B cell (primary cell): ENCODE data around the gene LIG3. TPM values are rescaled to one million over a fixed set of nuclear protein-coding genes. Genes with fewer than 3 reads are reported as not detected.

Experiments
- ATAC-seq: fragments of 200-7000 bp; cut with Tn5 transposase; one replicate; pipeline ENCODE4 v1.10.0; 2021; ENCODE audit warnings: low read depth, mild to moderate bottlenecking, moderate number of reproducible peaks, moderate library complexity
- CTCF ChIA-PET: fragments of 350-600 bp; sonication (Branson Sonifier 250); formaldehyde crosslinking; loops from one replicate; lab custom pipeline; 2021; ENCODE audit warnings: antibody characterized with exemption, inconsistent platforms; lab: Charles Lee
- POLR2A ChIA-PET: fragments of 350-600 bp; sonication (Branson Sonifier 250); formaldehyde crosslinking; loops from one replicate; lab custom pipeline; 2021; ENCODE audit warnings: antibody characterized with exemption; lab: Charles Lee
- DNase-seq: peaks from one replicate; pipeline ENCODE4 v3.0.0; 2013
- H2AFZ ChIP-seq: 2 replicates; pipeline ENCODE4 v1.6.1; 2012; ENCODE audit warnings: mild to moderate bottlenecking, low read depth, low read length; ENCODE audit not compliant: insufficient read depth, poor library complexity, severe bottlenecking
- H3K27ac ChIP-seq, 2 donors: 1 replicate in 1 of 2; 2 replicates in 1 of 2; pipeline ENCODE4 v1.5.1; 2012 to 2013; ENCODE audit warnings: low read length in 2 of 2, mild to moderate bottlenecking in 2 of 2, moderate library complexity in 1 of 2
- H3K27me3 ChIP-seq, 4 experiments: fragments of 200-600 bp in 1 of 4; sonication (generic) in 1 of 4; replicated peaks in 1 of 4; 1 replicate in 2 of 4; 2 replicates in 2 of 4; pipeline versions ENCODE4 v1.6.1 to v1.7.0; 2013 to 2016; ENCODE audit warnings: low read length in 3 of 4, mild to moderate bottlenecking in 2 of 4, mixed read lengths in 1 of 4, moderate library complexity in 1 of 4; ENCODE audit not compliant: insufficient read depth in 4 of 4, control insufficient read depth in 3 of 4; ENCODE audit errors: control extremely low read depth in 1 of 4
- H3K36me3 ChIP-seq, 2 experiments: replicated peaks in 1 of 2; 1 replicate in 1 of 2; 2 replicates in 1 of 2; pipeline versions ENCODE4 v1.6.1 to v1.7.1; 2013; ENCODE audit warnings: low read length in 1 of 2; ENCODE audit not compliant: insufficient read depth in 2 of 2, control insufficient read depth in 1 of 2; ENCODE audit errors: control extremely low read depth in 1 of 2, extremely low read depth in 1 of 2
- H3K4me1 ChIP-seq, 2 donors: fragments of 200-600 bp in 1 of 2; sonication (generic) in 1 of 2; 1 replicate in 1 of 2; 2 replicates in 1 of 2; pipeline versions ENCODE4 v1.5.1 to v1.6.1; 2013 to 2017; ENCODE audit warnings: low read length in 2 of 2; ENCODE audit not compliant: control insufficient read depth in 2 of 2, insufficient read depth in 2 of 2
- H3K4me2 ChIP-seq: replicated peaks from 2 replicates; pipeline ENCODE3; 2012; ENCODE audit warnings: mild to moderate bottlenecking, low read depth, low read length; ENCODE audit not compliant: poor library complexity, severe bottlenecking
- H3K4me3 ChIP-seq, 5 experiments: fragments of 200-600 bp in 1 of 5; sonication (generic) in 1 of 5; 1 replicate in 3 of 5; 2 replicates in 2 of 5; pipeline versions ENCODE4 v1.5.1 to v1.7.0; 2011 to 2016; ENCODE audit warnings: low read length in 4 of 5, mild to moderate bottlenecking in 4 of 5, low read depth in 2 of 5, control low read depth in 1 of 5, moderate library complexity in 1 of 5; ENCODE audit not compliant: insufficient read depth in 1 of 5; ENCODE audit errors: control extremely low read depth in 1 of 5, extremely low read depth in 1 of 5
- H3K79me2 ChIP-seq: fragments of 200-600 bp; sonication (generic); one replicate; pipeline ENCODE4 v1.6.0; 2016; ENCODE audit warnings: low read length; ENCODE audit not compliant: control insufficient read depth, insufficient read depth
- H3K9ac ChIP-seq: fragments of 200-600 bp; sonication (generic); 2 replicates; pipeline ENCODE4 v1.6.1; 2017; ENCODE audit warnings: mild to moderate bottlenecking, low read length, moderate library complexity
- H3K9me3 ChIP-seq, 3 donors: one replicate each; pipeline versions ENCODE4 v1.6.1 to v1.7.1; 2013; ENCODE audit warnings: low read length in 2 of 3; ENCODE audit not compliant: control insufficient read depth in 2 of 3, insufficient read depth in 1 of 3; ENCODE audit errors: control extremely low read depth in 1 of 3
- H4K20me1 ChIP-seq: 2 replicates; pipeline ENCODE4 v1.6.0; 2012; ENCODE audit warnings: mild to moderate bottlenecking, low read length; ENCODE audit not compliant: insufficient read depth, control insufficient read depth, poor library complexity, severe bottlenecking
- H3K27ac Mint-ChIP-seq: one replicate; pipeline ENCODE4 v1.8.0; 2021; ENCODE audit warnings: mixed read lengths
- H3K27me3 Mint-ChIP-seq: one replicate; pipeline ENCODE4 v1.8.0; 2021; ENCODE audit warnings: mixed read lengths
- H3K4me1 Mint-ChIP-seq: one replicate; pipeline ENCODE4 v1.8.0; 2021; ENCODE audit warnings: mixed read lengths
- H3K4me3 Mint-ChIP-seq: one replicate; pipeline ENCODE4 v1.8.0; 2021; ENCODE audit warnings: mixed read lengths
- H3K9me3 Mint-ChIP-seq: one replicate; pipeline ENCODE4 v1.8.0; 2022; ENCODE audit warnings: mixed read lengths; ENCODE audit not compliant: insufficient read depth
- CTCF ChIP-seq: fragments of 200-600 bp; IDR thresholded peaks from one replicate; pipeline ENCODE4 v1.8.0; 2022; ENCODE audit warnings: antibody characterized with exemption, mild to moderate bottlenecking
- EZH2 ChIP-seq: IDR thresholded peaks from 2 replicates; pipeline ENCODE4 v1.6.1; 2012; ENCODE audit warnings: borderline replicate concordance, low read depth, mild to moderate bottlenecking, moderate library complexity, low read length; ENCODE audit not compliant: insufficient read depth, poor library complexity, severe bottlenecking
- WGBS: methylation state at CpG from one replicate; pipeline ENCODE4 v1.1.5; 2013; ENCODE audit warnings: missing lambda C conversion rate; ENCODE audit not compliant: insufficient coverage; 5-methylcytosine and 5-hydroxymethylcytosine counted together
- intact Hi-C: fragments of 100-400 bp; cut with micrococcal nuclease; formaldehyde crosslinking; loops from one replicate; pipeline ENCODE4 v1.10.0; 2022
- polyA plus RNA-seq: library from polyadenylated mRNA; depleted of rRNA; stranded (reverse); fragments of >200 nt; gene quantifications from 2 replicates; pipeline ENCODE4 v1.2.3, GENCODE V29; 2012
- total RNA-seq, 2 donors: library from RNA; stranded (reverse); fragments of 120-200 nt in 1 of 2; gene quantifications; 1 replicate in 1 of 2; 2 replicates in 1 of 2; pipeline versions ENCODE4 v1.2.3 to v1.2.4, GENCODE V29; 2013 to 2022

Gene LIG3
- total and polyA plus RNA-seq, 2 donors (not counting 1 experiment from before 2014, with no cell fraction given) = 8.8 to 34.4 TPM

DNA sequence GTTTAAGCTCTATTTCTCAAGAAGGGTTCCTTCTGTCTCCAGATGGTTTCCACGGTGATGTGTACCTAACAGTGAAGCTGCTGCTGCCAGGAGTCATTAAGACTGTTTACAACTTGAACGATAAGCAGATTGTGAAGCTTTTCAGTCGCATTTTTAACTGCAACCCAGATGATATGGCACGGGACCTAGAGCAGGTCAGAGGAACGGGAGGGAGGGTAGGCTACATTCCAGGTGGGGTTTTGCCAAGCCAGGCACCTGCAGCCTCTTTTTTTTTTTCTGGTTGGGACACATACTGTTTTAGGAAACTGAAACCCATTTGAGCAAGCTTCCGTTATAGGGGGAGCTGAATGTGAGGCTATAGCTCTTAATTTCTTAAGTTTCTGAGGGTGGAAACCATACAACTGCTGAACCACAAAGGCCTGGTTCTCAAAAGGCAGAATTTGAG is 10.6 kb downstream of the LIG3 start:
- Histone ChIP-seq H3K27ac (no peak overlapping the region), H3K4me2 (no peak overlapping the region), H3K4me3 (no peak overlapping the region), H3K9ac (no peak overlapping the region), H3K9me3 (no peaks in the 10 kb centered on the region), H4K20me1 (no peaks in the 10 kb centered on the region), H3K79me2 (peaks cover 8% of the 10 kb centered on the region), H3K27me3 (no peaks in the 10 kb centered on the region), H3K4me1 (no peaks in the 10 kb centered on the region), H2AFZ (no peak overlapping the region), H3K36me3 (peaks cover 0 to 71% of the 10 kb centered on the region in 2 experiments)
- Mint-ChIP-seq H3K9me3 (no peaks in the 10 kb centered on the region), H3K27me3 (no peaks in the 10 kb centered on the region), H3K27ac (no peak overlapping the region), H3K4me3 (no peak overlapping the region), H3K4me1 (no peaks in the 10 kb centered on the region)
- no peak for DNase-seq
- POLR2A ChIA-PET = no interaction called here
- intact Hi-C loops = no loop called here
- 79% methylated on average over 6 of the region's 6 CpGs for WGBS
- no peak for ATAC-seq
- CTCF ChIA-PET = interaction anchor here (0.7 to 2.0 kb wide), 6 partner anchors 9 to 571 kb away, joined by 3 to 9 read pairs (median 4); partner anchors contain the start of gene LIG3
- no peak for TF ChIP-seq CTCF
- TF ChIP-seq EZH2 = no peak

GRCh38 chr17:34991606-34992005 is 11.3 kb downstream of the LIG3 start:
- no peak overlapping the region for H2AFZ ChIP-seq
- no peaks in the 10 kb centered on the region for H4K20me1 ChIP-seq
- CTCF ChIA-PET = interaction anchor here (1.1 to 2.0 kb wide), 5 partner anchors 8 to 127 kb away, joined by 3 to 9 read pairs (median 5); partner anchors contain the start of gene LIG3
- H3K4me3 ChIP-seq = no peak overlapping the region
- H3K27ac ChIP-seq = no peak overlapping the region
- Mint-ChIP-seq H3K27ac (no peak overlapping the region), H3K9me3 (no peaks in the 10 kb centered on the region), H3K4me1 (no peaks in the 10 kb centered on the region), H3K4me3 (no peak overlapping the region), H3K27me3 (no peaks in the 10 kb centered on the region)
- 100% methylated on average over 2 of the region's 3 CpGs for WGBS
- H3K4me2 ChIP-seq = no peak overlapping the region
- no peaks in the 10 kb centered on the region for H3K9me3 ChIP-seq
- no peak for DNase-seq
- H3K9ac ChIP-seq = no peak overlapping the region
- peaks cover 0 to 70% of the 10 kb centered on the region in 2 experiments for H3K36me3 ChIP-seq
- TF ChIP-seq EZH2 (no peak), CTCF (no peak)
- intact Hi-C loops = no loop called here
- H3K27me3 ChIP-seq = no peaks in the 10 kb centered on the region
- POLR2A ChIA-PET = no interaction called here
- peaks cover 4% of the 10 kb centered on the region for H3K79me2 ChIP-seq
- ATAC-seq = no peak
- H3K4me1 ChIP-seq = no peaks in the 10 kb centered on the region
